Nephron progenitor cell (in vitro differentiated cells): ENCODE results near the gene KSR1.

Experiments used
- DNase-seq: peaks from one replicate; pipeline ENCODE4 v3.0.0; 2021
- H3K27ac Mint-ChIP-seq: 2 replicates; pipeline ENCODE4 v1.8.0; 2021; ENCODE audit warnings: mild to moderate bottlenecking, moderate library complexity, mixed read lengths
- H3K27me3 Mint-ChIP-seq: 2 replicates; pipeline ENCODE4 v1.8.0; 2021; ENCODE audit warnings: mild to moderate bottlenecking, low read depth, mixed read lengths; ENCODE audit not compliant: poor library complexity
- H3K36me3 Mint-ChIP-seq: 2 replicates; pipeline ENCODE4 v1.8.0; 2021; ENCODE audit warnings: low read depth, mixed read lengths
- H3K4me1 Mint-ChIP-seq: 2 replicates; pipeline ENCODE4 v1.8.0; 2021; ENCODE audit warnings: mixed read lengths
- H3K4me3 Mint-ChIP-seq: 2 replicates; pipeline ENCODE4 v1.8.0; 2021; ENCODE audit warnings: mild to moderate bottlenecking, moderate library complexity, mixed read lengths
- H3K9me3 Mint-ChIP-seq: 2 replicates; pipeline ENCODE4 v1.8.0; 2021; ENCODE audit warnings: mild to moderate bottlenecking, moderate library complexity, mixed read lengths
- TF ChIP-seq, protein P1 (sequence below): fragments of 200-600 bp; sonication (generic); IDR thresholded peaks from 2 replicates; pipeline ENCODE4 v1.5.0; 2021; ENCODE audit warnings: antibody characterized with exemption

The KSR1 gene

DNA sequence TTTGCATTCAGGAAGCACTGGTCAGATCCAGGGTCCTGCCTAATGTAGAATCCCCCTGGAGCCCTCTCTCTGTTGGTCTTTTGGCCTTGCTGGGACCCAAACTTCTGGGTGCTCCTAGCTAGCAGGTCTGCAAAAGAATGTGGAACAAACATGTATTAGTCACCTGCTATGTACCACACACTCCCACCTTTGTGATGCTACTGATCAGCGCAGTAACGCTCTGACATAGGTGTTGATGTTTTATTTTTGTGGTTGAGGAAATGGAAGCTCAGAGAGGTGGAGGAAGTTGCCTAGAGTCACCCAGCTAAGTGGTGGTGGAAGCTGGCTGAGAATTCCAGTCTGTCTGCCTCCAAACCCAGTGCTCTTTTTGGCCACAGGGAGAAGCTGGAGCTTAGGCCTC is 139.0 kb downstream of the KSR1 start:
- no peaks in the 10 kb centered on the region for H3K4me1 Mint-ChIP-seq
- DNase-seq = no peak
- H3K27me3 Mint-ChIP-seq = no peaks in the 10 kb centered on the region
- H3K9me3 Mint-ChIP-seq = no peaks in the 10 kb centered on the region
- H3K36me3 Mint-ChIP-seq = no peaks in the 10 kb centered on the region
- no peak overlapping the region for H3K4me3 Mint-ChIP-seq
- no peak overlapping the region for H3K27ac Mint-ChIP-seq
- TF ChIP-seq, protein P1, sequence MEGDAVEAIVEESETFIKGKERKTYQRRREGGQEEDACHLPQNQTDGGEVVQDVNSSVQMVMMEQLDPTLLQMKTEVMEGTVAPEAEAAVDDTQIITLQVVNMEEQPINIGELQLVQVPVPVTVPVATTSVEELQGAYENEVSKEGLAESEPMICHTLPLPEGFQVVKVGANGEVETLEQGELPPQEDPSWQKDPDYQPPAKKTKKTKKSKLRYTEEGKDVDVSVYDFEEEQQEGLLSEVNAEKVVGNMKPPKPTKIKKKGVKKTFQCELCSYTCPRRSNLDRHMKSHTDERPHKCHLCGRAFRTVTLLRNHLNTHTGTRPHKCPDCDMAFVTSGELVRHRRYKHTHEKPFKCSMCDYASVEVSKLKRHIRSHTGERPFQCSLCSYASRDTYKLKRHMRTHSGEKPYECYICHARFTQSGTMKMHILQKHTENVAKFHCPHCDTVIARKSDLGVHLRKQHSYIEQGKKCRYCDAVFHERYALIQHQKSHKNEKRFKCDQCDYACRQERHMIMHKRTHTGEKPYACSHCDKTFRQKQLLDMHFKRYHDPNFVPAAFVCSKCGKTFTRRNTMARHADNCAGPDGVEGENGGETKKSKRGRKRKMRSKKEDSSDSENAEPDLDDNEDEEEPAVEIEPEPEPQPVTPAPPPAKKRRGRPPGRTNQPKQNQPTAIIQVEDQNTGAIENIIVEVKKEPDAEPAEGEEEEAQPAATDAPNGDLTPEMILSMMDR = no peak

DNA sequence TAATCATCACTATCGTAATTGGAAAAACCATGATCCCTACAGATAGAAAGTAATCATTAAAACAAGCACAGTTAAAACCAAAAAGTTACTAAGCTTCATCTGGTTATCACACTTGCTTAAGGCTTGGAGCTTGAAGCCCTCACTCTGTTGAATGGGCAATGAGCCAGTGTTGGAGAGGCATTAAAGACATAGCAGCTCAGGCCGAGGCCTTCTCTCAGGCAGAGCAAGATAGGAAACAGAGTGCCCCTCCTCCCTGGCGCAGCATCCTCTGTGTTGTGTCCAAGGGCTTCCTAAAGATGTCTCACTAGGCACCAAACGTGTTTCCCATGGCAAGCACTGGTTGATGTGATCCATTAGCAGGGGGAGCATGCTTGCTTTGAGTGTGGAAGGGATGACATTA is 139.8 kb downstream of the KSR1 start:
- Mint-ChIP-seq H3K9me3 (no peaks in the 10 kb centered on the region), H3K4me3 (no peak overlapping the region), H3K27ac (no peak overlapping the region), H3K27me3 (no peaks in the 10 kb centered on the region), H3K4me1 (no peaks in the 10 kb centered on the region), H3K36me3 (peaks cover 7% of the 10 kb centered on the region)
- no peak for DNase-seq
- TF ChIP-seq, protein P1 = no peak

DNA sequence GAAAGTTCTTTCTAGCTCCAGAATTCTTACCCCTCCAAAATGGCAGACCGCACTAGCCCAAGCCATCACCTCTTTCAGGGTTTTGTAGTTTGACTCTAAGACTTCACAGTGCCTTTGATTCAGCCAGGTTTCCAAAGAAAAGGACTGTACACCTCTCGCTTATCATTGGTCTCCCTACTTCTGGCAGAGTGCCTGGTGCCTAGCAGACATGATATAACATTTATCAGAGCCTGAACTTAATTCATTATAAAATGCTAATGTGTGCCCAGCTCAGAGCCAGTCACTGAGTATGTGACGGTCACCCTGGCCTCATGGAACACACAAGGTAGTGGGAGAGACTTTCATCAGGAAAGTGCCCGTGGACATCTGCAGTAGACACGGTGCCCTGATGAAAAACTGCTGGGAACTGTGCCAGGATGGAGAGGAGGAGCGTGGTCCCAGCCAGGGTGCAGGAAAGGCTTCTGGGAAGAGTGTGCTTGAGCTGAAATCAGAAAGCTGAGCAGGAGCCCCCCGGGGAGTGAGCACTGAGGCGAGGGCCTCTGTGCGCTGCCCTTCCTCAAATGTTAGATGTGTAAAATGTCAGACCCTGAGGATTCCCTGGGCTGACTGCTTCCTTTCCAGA is 140.4 kb downstream of the KSR1 start:
- Mint-ChIP-seq H3K4me3 (no peak overlapping the region), H3K9me3 (no peaks in the 10 kb centered on the region), H3K36me3 (peaks cover 12% of the 10 kb centered on the region), H3K4me1 (no peaks in the 10 kb centered on the region), H3K27ac (no peak overlapping the region), H3K27me3 (no peaks in the 10 kb centered on the region)
- TF ChIP-seq, protein P1 = no peak
- no peak for DNase-seq

DNA sequence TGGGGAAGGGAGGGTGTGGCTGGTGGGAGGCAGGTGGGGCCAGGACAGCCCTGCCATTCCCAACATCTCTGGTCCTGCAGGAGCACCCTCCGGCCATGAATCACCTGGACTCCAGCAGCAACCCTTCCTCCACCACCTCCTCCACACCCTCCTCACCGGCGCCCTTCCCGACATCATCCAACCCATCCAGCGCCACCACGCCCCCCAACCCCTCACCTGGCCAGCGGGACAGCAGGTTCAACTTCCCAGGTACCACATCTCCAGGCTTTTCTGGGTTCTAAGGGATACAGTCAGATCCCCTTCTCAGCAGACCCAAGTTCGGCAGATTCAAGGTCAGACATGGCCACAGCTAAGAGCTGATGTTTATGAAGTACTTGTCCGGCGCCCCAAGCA is 140.9 kb downstream of the KSR1 start:
- H3K27ac Mint-ChIP-seq = no peak overlapping the region
- H3K9me3 Mint-ChIP-seq = no peaks in the 10 kb centered on the region
- no peaks in the 10 kb centered on the region for H3K27me3 Mint-ChIP-seq
- DNase-seq = no peak
- H3K4me3 Mint-ChIP-seq = no peak overlapping the region
- peaks cover 2% of the 10 kb centered on the region for H3K4me1 Mint-ChIP-seq
- H3K36me3 Mint-ChIP-seq = peaks cover 12% of the 10 kb centered on the region
- TF ChIP-seq, protein P1 = no peak

DNA sequence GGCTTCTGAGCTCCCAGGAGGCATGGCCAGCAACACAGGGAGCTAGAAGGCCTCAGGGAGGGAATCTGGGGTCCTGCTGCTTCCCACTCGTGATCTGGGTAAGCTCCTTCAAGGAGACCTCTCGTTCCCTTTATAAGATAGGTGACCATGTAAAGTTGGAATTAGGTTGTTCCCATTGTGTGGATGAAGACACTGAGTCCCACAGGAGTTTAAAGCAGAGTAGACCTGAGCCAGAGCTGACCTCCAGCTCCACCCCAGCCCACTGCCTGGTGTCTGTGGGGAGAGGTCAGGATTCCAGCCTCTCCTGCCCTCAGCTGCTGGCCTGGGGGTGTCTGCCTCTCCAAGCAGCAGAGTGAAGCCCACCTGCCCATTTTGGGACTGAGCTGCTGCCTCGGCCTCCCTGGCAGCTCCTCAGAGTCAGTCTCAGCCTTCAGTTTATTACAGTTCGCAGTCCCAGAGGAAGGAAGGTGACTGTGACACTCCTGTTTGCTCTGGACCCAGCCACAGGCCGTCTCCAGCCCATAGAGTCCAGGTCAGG is 141.6 kb downstream of the KSR1 start:
- no peak overlapping the region for H3K4me3 Mint-ChIP-seq
- H3K4me1 Mint-ChIP-seq = peaks cover 9% of the 10 kb centered on the region
- no peaks in the 10 kb centered on the region for H3K27me3 Mint-ChIP-seq
- no peaks in the 10 kb centered on the region for H3K9me3 Mint-ChIP-seq
- no peak for DNase-seq
- H3K36me3 Mint-ChIP-seq = peaks cover 12% of the 10 kb centered on the region
- H3K27ac Mint-ChIP-seq = no peak overlapping the region
- TF ChIP-seq, protein P1 = no peak
